Hepatocyte (in vitro differentiated cells): Measurements from ENCODE around the gene RASA3.

ENCODE experiments used
- CTCF ChIP-seq: fragments of 200-600 bp; sonication (generic); IDR thresholded peaks from 2 replicates; pipeline ENCODE4 v1.5.1; 2016; ENCODE audit warnings: antibody characterized with exemption, mild to moderate bottlenecking; ENCODE audit not compliant: poor library complexity
- EZH2 ChIP-seq: fragments of 200-600 bp; sonication (generic); IDR thresholded peaks from 2 replicates; pipeline ENCODE4 v1.6.1; 2016; ENCODE audit warnings: antibody characterized with exemption, mild to moderate bottlenecking, borderline replicate concordance
- EZH2phosphoT487 ChIP-seq: fragments of 200-600 bp; sonication (generic); IDR thresholded peaks from one replicate; pipeline ENCODE4 v1.6.1; 2018; ENCODE audit warnings: antibody characterized with exemption, mild to moderate bottlenecking, low read depth, moderate library complexity; ENCODE audit not compliant: unreplicated experiment, severe bottlenecking

GRCh38 chr13:113971471-113972231 lies 160.8 kb downstream of the RASA3 start:
- TF ChIP-seq CTCF (no peak), EZH2 (no peak), EZH2phosphoT487 (no peak)
